HG03521 (cell line): ENCODE measurements around the gene UROC1.
A peak's percentile ranks its signal among the peaks of the same experiment; 100 is the strongest.

Source experiments
- ATAC-seq: cut with Tn5 transposase; IDR thresholded peaks from one replicate; pipeline ENCODE4 v1.9.1; 2021; ENCODE audit warnings: mild to moderate bottlenecking, moderate library complexity; ENCODE audit not compliant: unreplicated experiment

UROC1 gene

GRCh38 chr3:126481808-126482502, 35.6 kb downstream of the UROC1 start:
- no peak for ATAC-seq

- no peak for ATAC-seq
Observed at GRCh38 chr3:126480861-126481260, 36.7 kb downstream of the UROC1 start.

- ATAC-seq, result no peak
Observed at GRCh38 chr3:126480206-126480605, 37.4 kb downstream of the UROC1 start.

GRCh38 chr3:126479642-126480041, 37.9 kb downstream of the UROC1 start:
- no peak for ATAC-seq

GRCh38 chr3:126478581-126479310, 38.8 kb downstream of the UROC1 start:
- ATAC-seq, result no peak

- ATAC-seq, result no peak
Observed at GRCh38 chr3:126477061-126477380, 40.6 kb downstream of the UROC1 start.

- peak; percentile 24 for ATAC-seq
Observed at GRCh38 chr3:126476166-126477060, 41.2 kb downstream of the UROC1 start.

- ATAC-seq, result peak; percentile 77
Observed at GRCh38 chr3:126475413-126476114, 42.0 kb downstream of the UROC1 start, which contains the start of gene ZXDC. Gene ZXDC, minus strand, starts transcription at chr3:126475891. Its CDS starts 26 bp downstream, at chr3:126475865.

- peak; percentile 13 for ATAC-seq
Observed at GRCh38 chr3:126474498-126475412, 42.8 kb downstream of the UROC1 start.

GRCh38 chr3:126473292-126474168, 44.0 kb downstream of the UROC1 start:
- no peak for ATAC-seq

GRCh38 chr3:126472277-126473006, 45.1 kb downstream of the UROC1 start:
- no peak for ATAC-seq

GRCh38 chr3:126469479-126469878, 48.1 kb downstream of the UROC1 start:
- ATAC-seq, result no peak

- ATAC-seq, result no peak
Observed at GRCh38 chr3:126468028-126468891, 49.3 kb downstream of the UROC1 start.

GRCh38 chr3:126467611-126467955, 50.0 kb downstream of the UROC1 start:
- ATAC-seq, result no peak

GRCh38 chr3:126466886-126467610, 50.5 kb downstream of the UROC1 start:
- no peak for ATAC-seq

GRCh38 chr3:126465928-126466544, 51.5 kb downstream of the UROC1 start:
- ATAC-seq, result no peak
